ENCODE data around the gene CPA3. TPM values are rescaled to one million over a fixed set of nuclear protein-coding genes. Genes with fewer than 3 reads are reported as not detected.

CPA3 gene, protein sequence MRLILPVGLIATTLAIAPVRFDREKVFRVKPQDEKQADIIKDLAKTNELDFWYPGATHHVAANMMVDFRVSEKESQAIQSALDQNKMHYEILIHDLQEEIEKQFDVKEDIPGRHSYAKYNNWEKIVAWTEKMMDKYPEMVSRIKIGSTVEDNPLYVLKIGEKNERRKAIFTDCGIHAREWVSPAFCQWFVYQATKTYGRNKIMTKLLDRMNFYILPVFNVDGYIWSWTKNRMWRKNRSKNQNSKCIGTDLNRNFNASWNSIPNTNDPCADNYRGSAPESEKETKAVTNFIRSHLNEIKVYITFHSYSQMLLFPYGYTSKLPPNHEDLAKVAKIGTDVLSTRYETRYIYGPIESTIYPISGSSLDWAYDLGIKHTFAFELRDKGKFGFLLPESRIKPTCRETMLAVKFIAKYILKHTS
- total RNA-seq (6.3 TPM), polyA plus RNA-seq (1.0 TPM)
- long read RNA-seq, donor 1 = 0 reads
- long read RNA-seq, donor 2, partial matches to known transcripts = 0 of 2 reads
- long read RNA-seq, donor 2, other reads (novel, unspliced or antisense) = 0 of 2 reads
- long read RNA-seq, donor 3, partial matches to known transcripts = 0 of 1 reads
- long read RNA-seq, donor 3, other reads (novel, unspliced or antisense) = 0 of 1 reads
- long read RNA-seq, donor 4, partial matches to known transcripts = 0 of 2 reads
- long read RNA-seq, donor 4, other reads (novel, unspliced or antisense) = 0 of 2 reads
- long read RNA-seq, donor 5, partial matches to known transcripts = 0 of 3 reads
- long read RNA-seq, donor 5, other reads (novel, unspliced or antisense) = 0 of 3 reads
- long read RNA-seq, donor 6 = 0 reads
- long read RNA-seq, donor 7, partial matches to known transcripts = 0 of 1 reads
- long read RNA-seq, donor 7, other reads (novel, unspliced or antisense) = 0 of 1 reads
- long read RNA-seq, donor 8, partial matches to known transcripts = 0 of 1 reads
- long read RNA-seq, donor 8, other reads (novel, unspliced or antisense) = 0 of 1 reads
- long read RNA-seq, donor 9, partial matches to known transcripts = 0 of 1 reads
- long read RNA-seq, donor 9, other reads (novel, unspliced or antisense) = 0 of 1 reads
- long read RNA-seq, donor 10, partial matches to known transcripts = 0 of 1 reads
- long read RNA-seq, donor 10, other reads (novel, unspliced or antisense) = 0 of 1 reads

DNA sequence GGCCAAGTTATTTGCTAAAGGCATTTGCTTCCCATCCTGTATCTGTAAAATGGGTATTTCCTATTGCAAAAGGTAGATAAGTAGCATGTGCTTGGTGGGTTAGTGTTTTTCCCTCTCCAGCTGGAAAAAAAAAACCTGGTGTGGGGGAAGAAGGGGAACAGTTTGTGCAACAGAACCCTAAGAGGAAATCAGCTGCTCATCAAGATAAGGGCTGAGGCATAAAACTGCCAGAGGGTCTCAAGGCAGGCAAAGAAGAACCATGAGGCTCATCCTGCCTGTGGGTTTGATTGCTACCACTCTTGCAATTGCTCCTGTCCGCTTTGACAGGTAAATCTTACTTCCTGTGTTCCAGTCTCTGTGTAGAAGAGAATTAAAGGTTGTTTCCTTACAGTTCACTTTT is at the start of gene CPA3:
Gene CPA3, plus strand, starts transcription at position 248 of the 400 bp plus-strand sequence. Its CDS starts 12 bp downstream, at position 260.
- H3K4me3 ChIP-seq (ENCODE audit: low read length in 2 of 2) = no peak within 1 kb of the TSS
- no peaks in the 10 kb centered on the region for H3K36me3 ChIP-seq (ENCODE audit: control insufficient read depth in 2 of 2, insufficient read depth in 2 of 2, low read length in 1 of 2)
- no peak for DNase-seq (ENCODE audit: low read depth in 6 of 9, low spot score in 9 of 9)
- no peaks in the 10 kb centered on the region for H3K4me1 ChIP-seq (ENCODE audit: control insufficient read depth in 2 of 2, insufficient read depth in 2 of 2, low read length in 2 of 2)
- H3K27me3 ChIP-seq (ENCODE audit: control insufficient read depth in 2 of 2, insufficient read depth in 1 of 2, low read length in 1 of 2) = no peaks in the 10 kb centered on the region
- 10% methylated on average over 1 of the region's 1 CpG for WGBS
- H3K9me3 ChIP-seq (ENCODE audit: control insufficient read depth in 2 of 2, insufficient read depth in 1 of 2, low read length in 1 of 2) = no peaks in the 10 kb centered on the region
- no peak within 1 kb of the TSS for H3K27ac ChIP-seq (ENCODE audit: low read depth in 1 of 2, low read length in 1 of 2)

DNA sequence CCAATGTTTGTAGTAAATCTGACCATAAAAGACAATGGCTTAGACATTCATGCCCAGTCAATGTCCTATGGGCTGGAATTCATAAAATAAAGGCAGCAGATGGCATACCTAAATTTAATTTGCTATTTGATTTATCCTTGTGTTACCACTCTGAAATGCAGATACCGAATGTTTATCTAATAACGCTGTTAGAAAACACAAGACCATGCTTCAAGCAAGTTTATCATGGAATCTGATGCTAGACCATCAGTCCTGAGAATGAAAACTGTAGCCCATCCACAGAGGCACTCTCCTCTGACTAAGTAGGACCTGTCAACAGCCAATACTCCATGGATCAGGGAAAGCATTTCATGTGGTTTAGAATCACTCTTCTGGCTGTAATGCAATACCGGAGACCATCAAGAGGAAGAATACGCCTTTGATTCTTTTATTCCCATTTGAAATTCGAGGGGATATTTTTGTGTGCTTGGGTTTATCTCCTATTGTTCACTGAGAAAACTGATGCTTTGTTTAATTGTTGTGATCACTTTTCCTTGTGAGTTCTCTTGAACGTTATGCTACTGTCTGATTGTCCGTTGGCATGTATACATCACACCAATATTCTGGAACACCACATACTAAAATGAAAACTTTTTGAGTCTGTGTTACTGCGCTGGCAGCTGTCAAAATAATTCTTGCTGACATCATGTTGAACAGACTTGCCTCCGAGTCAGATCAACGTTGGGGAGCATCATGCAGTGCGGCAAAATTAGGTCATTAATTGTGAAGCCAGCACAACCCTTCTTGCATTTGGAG is 49.6 kb upstream of the CPA3 start:
- WGBS = 90% methylated on average over 11 of the region's 11 CpGs
- H3K27me3 ChIP-seq (ENCODE audit: control insufficient read depth in 2 of 2, insufficient read depth in 1 of 2, low read length in 1 of 2) = no peaks in the 10 kb centered on the region
- no peak overlapping the region for H3K4me3 ChIP-seq (ENCODE audit: low read length in 2 of 2)
- no peaks in the 10 kb centered on the region for H3K4me1 ChIP-seq (ENCODE audit: control insufficient read depth in 2 of 2, insufficient read depth in 2 of 2, low read length in 2 of 2)
- no peaks in the 10 kb centered on the region for H3K36me3 ChIP-seq (ENCODE audit: control insufficient read depth in 2 of 2, insufficient read depth in 2 of 2, low read length in 1 of 2)
- H3K9me3 ChIP-seq (ENCODE audit: control insufficient read depth in 2 of 2, insufficient read depth in 1 of 2, low read length in 1 of 2) = no peaks in the 10 kb centered on the region
- no peak for DNase-seq (ENCODE audit: low read depth in 6 of 9, low spot score in 9 of 9)
- H3K27ac ChIP-seq (ENCODE audit: low read depth in 1 of 2, low read length in 1 of 2) = no peak overlapping the region

GRCh38 chr3:148816427-148816826 is 48.7 kb upstream of the CPA3 start:
- Histone ChIP-seq H3K36me3 (ENCODE audit: control insufficient read depth in 2 of 2, insufficient read depth in 2 of 2, low read length in 1 of 2) (no peaks in the 10 kb centered on the region), H3K4me3 (ENCODE audit: low read length in 2 of 2) (no peak overlapping the region), H3K27ac (ENCODE audit: low read depth in 1 of 2, low read length in 1 of 2) (no peak overlapping the region), H3K4me1 (ENCODE audit: control insufficient read depth in 2 of 2, insufficient read depth in 2 of 2, low read length in 2 of 2) (no peaks in the 10 kb centered on the region), H3K27me3 (ENCODE audit: control insufficient read depth in 2 of 2, insufficient read depth in 1 of 2, low read length in 1 of 2) (no peaks in the 10 kb centered on the region), H3K9me3 (ENCODE audit: control insufficient read depth in 2 of 2, insufficient read depth in 1 of 2, low read length in 1 of 2) (no peaks in the 10 kb centered on the region)
- DNase-seq (ENCODE audit: low read depth in 6 of 9, low spot score in 9 of 9) = no peak
- 85% methylated on average over 2 of the region's 2 CpGs for WGBS

GRCh38 chr3:148816981-148817525 is 48.0 kb upstream of the CPA3 start:
- no peak overlapping the region for H3K27ac ChIP-seq (ENCODE audit: low read depth in 1 of 2, low read length in 1 of 2)
- WGBS = 84% methylated on average over 3 of the region's 3 CpGs
- H3K4me1 ChIP-seq (ENCODE audit: control insufficient read depth in 2 of 2, insufficient read depth in 2 of 2, low read length in 2 of 2) = no peaks in the 10 kb centered on the region
- no peak overlapping the region for H3K4me3 ChIP-seq (ENCODE audit: low read length in 2 of 2)
- no peaks in the 10 kb centered on the region for H3K36me3 ChIP-seq (ENCODE audit: control insufficient read depth in 2 of 2, insufficient read depth in 2 of 2, low read length in 1 of 2)
- no peak for DNase-seq (ENCODE audit: low read depth in 6 of 9, low spot score in 9 of 9)
- H3K27me3 ChIP-seq (ENCODE audit: control insufficient read depth in 2 of 2, insufficient read depth in 1 of 2, low read length in 1 of 2) = no peaks in the 10 kb centered on the region
- no peaks in the 10 kb centered on the region for H3K9me3 ChIP-seq (ENCODE audit: control insufficient read depth in 2 of 2, insufficient read depth in 1 of 2, low read length in 1 of 2)

DNA sequence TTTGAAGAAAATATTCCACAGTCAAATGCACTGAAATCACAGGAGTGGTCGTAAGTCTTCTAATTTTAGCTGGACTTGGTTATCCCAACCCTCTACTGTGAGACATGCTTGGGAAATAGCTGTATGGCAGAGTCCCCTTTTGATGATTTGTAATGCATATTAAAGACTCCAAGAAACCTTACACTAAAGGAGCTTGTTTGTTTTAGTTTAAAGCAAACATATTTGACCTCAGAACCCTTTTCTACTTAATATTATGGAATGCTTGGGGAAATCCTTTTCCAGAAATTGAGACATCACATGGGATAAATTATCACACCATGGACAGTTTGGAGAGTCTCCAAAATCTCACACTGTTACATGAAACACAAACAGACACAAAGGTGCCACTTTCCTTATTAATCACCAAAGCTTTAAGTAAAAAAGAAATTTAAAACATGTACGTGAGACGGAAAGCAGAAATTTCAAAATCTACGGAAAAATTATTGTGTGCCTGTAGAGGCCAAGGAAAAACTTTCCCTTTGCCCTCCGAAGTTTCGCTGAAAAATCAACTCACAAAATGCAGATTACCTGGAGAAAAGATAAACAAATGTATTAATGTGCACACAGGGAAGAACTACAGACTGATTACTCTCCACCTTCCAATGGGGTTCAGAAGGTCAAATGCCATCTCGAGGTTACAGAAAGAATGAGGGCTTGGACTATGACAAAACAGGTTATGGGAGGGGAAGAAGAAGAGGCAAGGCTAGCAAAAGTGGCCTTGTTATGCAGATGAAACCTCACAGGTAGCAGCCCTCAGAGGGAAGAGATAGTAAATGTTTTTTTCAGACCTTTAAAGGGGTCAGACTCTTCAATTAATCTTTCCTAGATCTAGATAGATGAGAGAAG is 44.5 kb upstream of the CPA3 start:
- WGBS = 86% methylated on average over 7 of the region's 7 CpGs
- no peaks in the 10 kb centered on the region for H3K9me3 ChIP-seq (ENCODE audit: control insufficient read depth in 2 of 2, insufficient read depth in 1 of 2, low read length in 1 of 2)
- no peaks in the 10 kb centered on the region for H3K27me3 ChIP-seq (ENCODE audit: control insufficient read depth in 2 of 2, insufficient read depth in 1 of 2, low read length in 1 of 2)
- no peaks in the 10 kb centered on the region for H3K4me1 ChIP-seq (ENCODE audit: control insufficient read depth in 2 of 2, insufficient read depth in 2 of 2, low read length in 2 of 2)
- no peak for DNase-seq (ENCODE audit: low read depth in 6 of 9, low spot score in 9 of 9)
- no peak overlapping the region for H3K27ac ChIP-seq (ENCODE audit: low read depth in 1 of 2, low read length in 1 of 2)
- H3K4me3 ChIP-seq (ENCODE audit: low read length in 2 of 2) = no peak overlapping the region
- H3K36me3 ChIP-seq (ENCODE audit: control insufficient read depth in 2 of 2, insufficient read depth in 2 of 2, low read length in 1 of 2) = no peaks in the 10 kb centered on the region

- H3K36me3 ChIP-seq (ENCODE audit: control insufficient read depth in 2 of 2, insufficient read depth in 2 of 2, low read length in 1 of 2) = no peaks in the 10 kb centered on the region
- H3K27ac ChIP-seq (ENCODE audit: low read depth in 1 of 2, low read length in 1 of 2) = no peak overlapping the region
- H3K4me1 ChIP-seq (ENCODE audit: control insufficient read depth in 2 of 2, insufficient read depth in 2 of 2, low read length in 2 of 2) = no peaks in the 10 kb centered on the region
- no peak for DNase-seq (ENCODE audit: low read depth in 6 of 9, low spot score in 9 of 9)
- no peak overlapping the region for H3K4me3 ChIP-seq (ENCODE audit: low read length in 2 of 2)
- H3K9me3 ChIP-seq (ENCODE audit: control insufficient read depth in 2 of 2, insufficient read depth in 1 of 2, low read length in 1 of 2) = no peaks in the 10 kb centered on the region
- 76% methylated on average over 1 of the region's 1 CpG for WGBS
- H3K27me3 ChIP-seq (ENCODE audit: control insufficient read depth in 2 of 2, insufficient read depth in 1 of 2, low read length in 1 of 2) = no peaks in the 10 kb centered on the region
These were observed 42.1 kb upstream of the CPA3 start for GRCh38 chr3:148823026-148823425.

- DNase-seq (ENCODE audit: low read depth in 6 of 9, low spot score in 9 of 9) = no peak
- WGBS = 94% methylated on average over 3 of the region's 3 CpGs
- no peaks in the 10 kb centered on the region for H3K4me1 ChIP-seq (ENCODE audit: control insufficient read depth in 2 of 2, insufficient read depth in 2 of 2, low read length in 2 of 2)
- H3K9me3 ChIP-seq (ENCODE audit: control insufficient read depth in 2 of 2, insufficient read depth in 1 of 2, low read length in 1 of 2) = no peaks in the 10 kb centered on the region
- no peaks in the 10 kb centered on the region for H3K36me3 ChIP-seq (ENCODE audit: control insufficient read depth in 2 of 2, insufficient read depth in 2 of 2, low read length in 1 of 2)
- H3K4me3 ChIP-seq (ENCODE audit: low read length in 2 of 2) = no peak overlapping the region
- H3K27ac ChIP-seq (ENCODE audit: low read depth in 1 of 2, low read length in 1 of 2) = no peak overlapping the region
- H3K27me3 ChIP-seq (ENCODE audit: control insufficient read depth in 2 of 2, insufficient read depth in 1 of 2, low read length in 1 of 2) = no peaks in the 10 kb centered on the region
These were observed 39.6 kb upstream of the CPA3 start for GRCh38 chr3:148825476-148825875.

- Histone ChIP-seq H3K4me1 (ENCODE audit: control insufficient read depth in 2 of 2, insufficient read depth in 2 of 2, low read length in 2 of 2) (no peaks in the 10 kb centered on the region), H3K36me3 (ENCODE audit: control insufficient read depth in 2 of 2, insufficient read depth in 2 of 2, low read length in 1 of 2) (no peaks in the 10 kb centered on the region), H3K9me3 (ENCODE audit: control insufficient read depth in 2 of 2, insufficient read depth in 1 of 2, low read length in 1 of 2) (no peaks in the 10 kb centered on the region), H3K4me3 (ENCODE audit: low read length in 2 of 2) (no peak within 1 kb of the TSS), H3K27me3 (ENCODE audit: control insufficient read depth in 2 of 2, insufficient read depth in 1 of 2, low read length in 1 of 2) (no peaks in the 10 kb centered on the region), H3K27ac (ENCODE audit: low read depth in 1 of 2, low read length in 1 of 2) (no peak within 1 kb of the TSS)
- no peak for DNase-seq (ENCODE audit: low read depth in 6 of 9, low spot score in 9 of 9)
These were observed 37.5 kb upstream of the CPA3 start, which contains the start of gene CPB1 for GRCh38 chr3:148827585-148827984. Gene CPB1 (plus strand): TSS chr3:148827811. CDS start chr3:148827824, 13 bp downstream.

All from thymus (tissue), 14 donors.